GM18505 (cell line): ENCODE data around the gene NINJ1.
"Not testable (repeated sequence)": the region's sequence is repeated elsewhere in the genome, so short reads cannot be mapped to it uniquely, and the experiment has no call there.

Experiments
- ATAC-seq: cut with Tn5 transposase; IDR thresholded peaks from one replicate; pipeline ENCODE4 v1.9.1; 2021; ENCODE audit not compliant: unreplicated experiment
- POLR2A ChIP-seq: IDR thresholded peaks from 4 replicates; pipeline ENCODE4 v1.6.1; 2011; ENCODE audit warnings: borderline replicate concordance; ENCODE audit not compliant: insufficient read depth, insufficient read length; ENCODE audit errors: extremely low read depth

Gene NINJ1

GRCh38 chr9:93114169-93114983 lies 19.7 kb downstream of the NINJ1 start:
- ATAC-seq, result no peak
- no peak for TF ChIP-seq POLR2A

- no peak for TF ChIP-seq POLR2A
- no peak for ATAC-seq
These were observed 21.1 kb downstream of the NINJ1 start for GRCh38 chr9:93112864-93113389.

- no peak for TF ChIP-seq POLR2A
- no peak for ATAC-seq
These were observed 21.8 kb downstream of the NINJ1 start for GRCh38 chr9:93112116-93112863.

- ATAC-seq, result no peak
- TF ChIP-seq POLR2A, result no peak
These were observed 22.5 kb downstream of the NINJ1 start for GRCh38 chr9:93111371-93112115.

GRCh38 chr9:93111001-93111370 lies 23.1 kb downstream of the NINJ1 start:
- TF ChIP-seq POLR2A, result no peak

GRCh38 chr9:93110311-93110855 lies 23.7 kb downstream of the NINJ1 start:
- no peak for ATAC-seq
- TF ChIP-seq POLR2A, result no peak

More at GRCh38 chr9:93111001-93111370, 23.1 kb downstream of the NINJ1 start:
- ATAC-seq, result no peak

- TF ChIP-seq POLR2A, result no peak
- ATAC-seq, result no peak
These were observed 25.6 kb downstream of the NINJ1 start for GRCh38 chr9:93108291-93109041.

GRCh38 chr9:93107825-93108161 lies 26.3 kb downstream of the NINJ1 start:
- ATAC-seq, result no peak
- no peak for TF ChIP-seq POLR2A

- ATAC-seq, result no peak
- no peak for TF ChIP-seq POLR2A
These were observed 26.8 kb downstream of the NINJ1 start for GRCh38 chr9:93107151-93107824.

GRCh38 chr9:93105620-93106019 lies 28.4 kb downstream of the NINJ1 start:
- no peak for TF ChIP-seq POLR2A
- no peak for ATAC-seq

- not testable (repeated sequence) for ATAC-seq
These were observed 33.0 kb downstream of the NINJ1 start for GRCh38 chr9:93101086-93101485.

- no peak for ATAC-seq
- no peak for TF ChIP-seq POLR2A
These were observed 33.8 kb downstream of the NINJ1 start for GRCh38 chr9:93100276-93100636.
